ENCODE results near the gene CCL3.

Gene CCL3

GRCh38 chr17:36070427-36070826, 19.5 kb downstream of the CCL3 start:
- no peak overlapping the region for H3K4me3 ChIP-seq (ENCODE audit: low read length)
- TF ChIP-seq, protein P1, sequence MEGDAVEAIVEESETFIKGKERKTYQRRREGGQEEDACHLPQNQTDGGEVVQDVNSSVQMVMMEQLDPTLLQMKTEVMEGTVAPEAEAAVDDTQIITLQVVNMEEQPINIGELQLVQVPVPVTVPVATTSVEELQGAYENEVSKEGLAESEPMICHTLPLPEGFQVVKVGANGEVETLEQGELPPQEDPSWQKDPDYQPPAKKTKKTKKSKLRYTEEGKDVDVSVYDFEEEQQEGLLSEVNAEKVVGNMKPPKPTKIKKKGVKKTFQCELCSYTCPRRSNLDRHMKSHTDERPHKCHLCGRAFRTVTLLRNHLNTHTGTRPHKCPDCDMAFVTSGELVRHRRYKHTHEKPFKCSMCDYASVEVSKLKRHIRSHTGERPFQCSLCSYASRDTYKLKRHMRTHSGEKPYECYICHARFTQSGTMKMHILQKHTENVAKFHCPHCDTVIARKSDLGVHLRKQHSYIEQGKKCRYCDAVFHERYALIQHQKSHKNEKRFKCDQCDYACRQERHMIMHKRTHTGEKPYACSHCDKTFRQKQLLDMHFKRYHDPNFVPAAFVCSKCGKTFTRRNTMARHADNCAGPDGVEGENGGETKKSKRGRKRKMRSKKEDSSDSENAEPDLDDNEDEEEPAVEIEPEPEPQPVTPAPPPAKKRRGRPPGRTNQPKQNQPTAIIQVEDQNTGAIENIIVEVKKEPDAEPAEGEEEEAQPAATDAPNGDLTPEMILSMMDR (conservative IDR thresholded peaks at IDR 0.05; ENCODE audit: low read depth, low read length), result no peak
- no peak for DNase-seq (ENCODE audit: low read depth)

DNA sequence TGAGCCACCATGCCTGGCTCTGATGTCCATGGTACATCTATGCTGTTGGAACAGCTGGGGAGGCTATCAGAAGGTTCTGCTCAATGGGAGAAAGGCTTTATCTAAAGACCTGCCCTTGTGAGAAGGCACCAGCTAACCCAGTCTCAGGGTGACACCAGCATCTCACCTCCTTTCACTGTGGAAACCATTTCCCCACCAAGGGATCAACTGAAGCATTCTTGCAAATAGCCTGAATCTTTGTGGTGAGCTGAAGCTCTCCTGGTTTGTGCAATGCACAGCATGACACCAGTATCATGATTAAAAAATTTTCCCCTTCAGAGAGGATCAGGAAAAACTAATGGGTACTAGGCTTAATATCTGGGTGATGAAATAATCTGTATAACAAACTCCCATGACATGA, 20.8 kb downstream of the CCL3 start:
- TF ChIP-seq, protein P1 (conservative IDR thresholded peaks at IDR 0.05; ENCODE audit: low read depth, low read length), result no peak
- H3K4me3 ChIP-seq (ENCODE audit: low read length), result no peak overlapping the region
- DNase-seq (ENCODE audit: low read depth), result no peak

DNA sequence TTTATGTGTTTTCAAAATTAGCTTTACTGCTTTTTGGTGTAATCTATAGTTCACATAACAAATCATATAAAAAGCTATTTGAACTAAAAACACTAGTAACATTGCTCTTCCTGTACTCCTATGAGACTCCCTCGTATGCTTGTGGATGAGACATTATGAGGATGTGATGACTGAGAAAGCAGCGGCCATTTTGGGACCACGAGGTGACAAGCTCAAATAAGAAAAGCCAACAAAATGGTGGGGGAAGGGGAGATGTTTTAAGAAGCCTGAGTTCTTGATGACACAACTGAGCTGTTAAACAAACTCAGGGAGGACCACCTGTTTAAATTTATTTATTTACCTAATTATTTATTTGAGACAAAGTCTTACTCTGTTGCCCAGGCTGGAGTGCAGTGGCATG, 21.4 kb downstream of the CCL3 start:
- DNase-seq (ENCODE audit: low read depth), result no peak
- no peak overlapping the region for H3K4me3 ChIP-seq (ENCODE audit: low read length)
- TF ChIP-seq, protein P1 (conservative IDR thresholded peaks at IDR 0.05; ENCODE audit: low read depth, low read length), result no peak

DNA sequence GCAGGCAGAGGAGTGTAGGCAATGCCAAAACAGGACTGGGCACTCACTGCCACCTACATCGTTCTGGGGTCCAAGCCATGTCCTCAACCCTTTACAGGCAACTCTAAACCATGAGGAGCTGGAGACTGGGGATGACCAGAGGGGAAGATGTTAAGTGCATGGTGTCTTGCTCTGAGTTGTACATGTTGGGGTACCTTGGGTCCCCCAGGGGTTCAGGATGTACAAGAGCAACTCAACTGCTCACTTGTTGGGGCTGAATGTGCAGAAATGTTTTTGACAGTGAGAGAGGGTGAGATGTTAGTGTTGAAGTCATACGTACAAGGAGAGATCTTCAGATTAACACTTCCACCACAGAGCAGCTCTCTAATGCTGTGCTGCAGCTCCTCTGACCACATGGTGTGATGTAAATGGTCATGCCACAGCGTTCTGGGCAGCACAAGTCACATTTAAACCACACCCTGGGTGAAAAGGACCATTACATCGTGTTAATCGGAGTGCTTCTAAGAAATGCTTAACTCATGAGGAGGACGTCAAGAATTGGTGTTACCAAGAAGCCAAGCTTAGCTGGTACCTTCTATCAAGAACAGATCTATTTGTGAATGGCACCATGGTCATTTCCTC, 23.5 kb downstream of the CCL3 start:
- TF ChIP-seq, protein P1 (conservative IDR thresholded peaks at IDR 0.05; ENCODE audit: low read depth, low read length), result no peak
- no peak for DNase-seq (ENCODE audit: low read depth)
- H3K4me3 ChIP-seq (ENCODE audit: low read length), result no peak overlapping the region

- TF ChIP-seq, protein P1 (conservative IDR thresholded peaks at IDR 0.05; ENCODE audit: low read depth, low read length), result no peak
- H3K4me3 ChIP-seq (ENCODE audit: low read length), result no peak within 1 kb of the TSS
- no peak for DNase-seq (ENCODE audit: low read depth)
These were observed 26.0 kb downstream of the CCL3 start, which contains the start of gene CCL18 for GRCh38 chr17:36063786-36064541. CCL18 (plus strand) TSS chr17:36064272; CDS start chr17:36064343, 71 bp downstream.

DNA sequence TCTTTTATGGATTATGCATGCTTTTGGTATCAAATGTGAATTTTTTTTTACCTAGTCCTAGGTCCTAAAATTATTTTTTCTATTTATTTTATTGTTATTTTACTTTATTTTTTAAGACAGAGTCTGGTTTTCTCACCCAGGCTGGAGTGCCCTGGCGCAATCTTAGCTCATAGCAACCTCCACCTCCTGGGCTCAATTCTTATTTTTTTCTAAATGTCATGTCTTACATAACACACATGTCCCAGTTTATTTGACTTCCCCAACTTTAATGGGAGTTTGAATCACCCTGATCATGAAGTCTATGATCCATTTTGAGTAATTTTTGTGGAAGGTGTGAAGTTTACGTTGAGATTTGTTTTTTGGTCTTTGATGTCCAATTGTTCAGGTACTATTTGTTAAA, 29.1 kb downstream of the CCL3 start:
- H3K4me3 ChIP-seq (ENCODE audit: low read length), result no peak overlapping the region
- no peak for DNase-seq (ENCODE audit: low read depth)
- TF ChIP-seq, protein P1 (conservative IDR thresholded peaks at IDR 0.05; ENCODE audit: low read depth, low read length), result no peak

DNA sequence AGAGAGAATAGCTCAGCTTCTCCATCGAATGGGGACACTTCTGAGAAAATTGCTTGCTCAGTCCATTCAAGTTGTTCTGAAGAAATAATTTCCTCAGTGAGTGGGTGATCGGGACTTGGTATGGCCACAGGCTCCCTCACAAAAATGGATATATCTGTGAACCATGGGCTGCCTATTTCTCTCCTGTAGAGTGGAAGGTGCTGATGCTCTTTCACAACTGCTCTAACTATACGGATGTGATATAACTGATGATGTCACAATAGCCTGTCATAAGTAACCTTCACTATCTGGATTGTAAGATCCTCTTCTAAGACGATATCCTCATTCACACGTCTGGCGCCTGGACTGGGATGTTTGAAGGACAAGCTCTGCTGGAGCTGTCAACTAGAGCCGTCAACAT, 30.5 kb downstream of the CCL3 start:
- no peak overlapping the region for H3K4me3 ChIP-seq (ENCODE audit: low read length)
- TF ChIP-seq, protein P1 (conservative IDR thresholded peaks at IDR 0.05; ENCODE audit: low read depth, low read length), result no peak
- no peak for DNase-seq (ENCODE audit: low read depth)
